Activated CD4-positive, CD25-positive, alpha-beta regulatory T cell treated with anti-CD3 and anti-CD28 coated beads, Interleukin-2, amount 50 U/mL, for 24 hours (primary cell): ENCODE measurements around the gene ZMIZ1.
"Not testable (repeated sequence)": the region's sequence is repeated elsewhere in the genome, so short reads cannot be mapped to it uniquely, and the experiment has no call there.

Source experiments
- ATAC-seq, 2 donors: fragments of 150-1000 bp; cut with Tn5 transposase; one replicate each; pipeline ENCODE4 v1.10.0; 2021; ENCODE audit warnings: mild to moderate bottlenecking in 1 of 2, moderate library complexity in 1 of 2

ZMIZ1 gene

DNA sequence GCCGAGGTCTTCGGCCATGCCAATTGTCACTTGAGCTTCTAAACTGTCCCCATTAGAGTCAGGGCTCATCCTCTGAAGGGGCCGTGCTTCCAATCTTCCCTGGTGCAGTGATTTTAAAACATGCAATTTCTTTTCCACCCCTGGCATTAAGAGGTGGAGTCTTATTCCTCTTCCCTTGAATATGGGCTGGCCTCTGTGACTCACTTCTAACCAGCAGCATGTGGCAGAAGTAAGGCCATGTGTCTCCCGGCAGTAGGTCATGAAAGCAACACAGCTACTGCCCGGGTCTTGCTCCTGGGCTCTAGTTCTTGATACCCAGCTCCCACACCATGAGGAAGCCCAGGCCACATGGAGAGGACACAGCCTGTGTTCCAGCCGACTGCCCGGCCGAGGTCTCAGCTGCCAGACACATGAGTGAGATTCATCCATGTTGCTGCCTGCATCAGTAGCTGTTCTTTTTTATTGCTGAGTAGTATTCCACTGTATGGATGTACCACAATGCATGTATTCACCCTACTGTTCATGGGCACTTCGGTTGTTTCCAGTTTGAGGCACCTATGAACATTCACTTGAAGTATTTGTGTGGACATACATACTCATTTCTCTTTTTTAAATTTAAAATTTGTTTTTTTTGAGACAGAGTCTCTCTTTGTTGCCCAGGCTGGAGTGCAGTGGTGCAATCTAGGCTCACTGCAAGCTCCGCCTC lies 264.0 kb downstream of the ZMIZ1 start:
- ATAC-seq, result not testable (repeated sequence)

DNA sequence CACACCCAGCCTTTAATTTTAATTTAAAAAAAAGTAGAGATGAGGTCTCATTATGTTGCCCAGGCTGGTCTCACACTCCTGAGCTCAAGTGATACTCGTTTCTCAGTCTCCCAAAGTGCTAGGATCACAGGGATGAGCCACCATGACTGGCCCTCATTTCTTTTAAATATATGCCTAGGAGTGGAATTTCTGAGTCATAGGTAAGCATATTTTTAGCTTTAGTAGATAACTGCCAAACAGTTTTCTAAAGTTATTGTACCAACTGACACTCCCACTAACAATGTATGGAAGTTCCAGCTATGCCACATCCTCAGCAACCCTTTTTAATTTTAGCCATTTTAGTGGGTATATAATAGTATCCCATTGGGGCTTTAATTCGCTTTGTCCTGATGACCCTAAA lies 264.7 kb downstream of the ZMIZ1 start:
- no peak for ATAC-seq

DNA sequence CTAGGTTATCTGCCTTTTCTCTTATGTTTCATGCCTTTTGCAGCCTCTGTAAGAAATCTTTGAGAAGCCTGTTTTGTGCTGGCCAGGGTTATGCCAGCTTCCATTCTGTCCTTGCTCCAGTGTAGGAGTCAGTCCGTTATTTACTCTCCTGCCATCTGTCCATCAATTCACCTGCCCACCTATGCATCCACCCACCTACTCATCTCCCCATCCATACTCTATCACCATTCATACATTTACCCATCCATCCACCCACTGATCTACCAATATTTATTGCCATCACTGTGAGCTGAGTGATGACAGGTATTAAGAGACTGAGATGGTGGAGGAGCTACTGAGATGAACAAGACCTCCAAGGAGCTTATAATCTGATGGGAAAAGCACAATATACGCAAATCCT lies 265.8 kb downstream of the ZMIZ1 start:
- no peak for ATAC-seq

DNA sequence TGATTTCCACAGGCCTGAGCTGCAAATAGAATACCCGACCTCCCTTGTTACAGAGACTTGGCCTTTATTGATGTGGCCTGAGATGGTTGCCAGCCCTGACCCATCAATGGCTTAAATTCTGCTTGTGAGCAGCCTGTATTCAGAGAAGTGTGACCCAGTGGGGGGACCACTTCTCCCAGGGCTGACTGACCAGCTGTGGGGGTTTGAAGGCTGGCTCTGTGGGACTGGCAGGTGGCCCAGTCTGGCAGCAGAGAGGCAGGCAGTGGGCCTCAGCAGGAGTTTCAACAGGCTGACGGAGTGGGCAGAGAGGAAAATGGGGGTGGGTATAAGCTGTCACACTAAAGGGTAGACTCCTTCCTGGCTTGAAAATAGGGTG lies 266.3 kb downstream of the ZMIZ1 start:
- ATAC-seq, result no peak

DNA sequence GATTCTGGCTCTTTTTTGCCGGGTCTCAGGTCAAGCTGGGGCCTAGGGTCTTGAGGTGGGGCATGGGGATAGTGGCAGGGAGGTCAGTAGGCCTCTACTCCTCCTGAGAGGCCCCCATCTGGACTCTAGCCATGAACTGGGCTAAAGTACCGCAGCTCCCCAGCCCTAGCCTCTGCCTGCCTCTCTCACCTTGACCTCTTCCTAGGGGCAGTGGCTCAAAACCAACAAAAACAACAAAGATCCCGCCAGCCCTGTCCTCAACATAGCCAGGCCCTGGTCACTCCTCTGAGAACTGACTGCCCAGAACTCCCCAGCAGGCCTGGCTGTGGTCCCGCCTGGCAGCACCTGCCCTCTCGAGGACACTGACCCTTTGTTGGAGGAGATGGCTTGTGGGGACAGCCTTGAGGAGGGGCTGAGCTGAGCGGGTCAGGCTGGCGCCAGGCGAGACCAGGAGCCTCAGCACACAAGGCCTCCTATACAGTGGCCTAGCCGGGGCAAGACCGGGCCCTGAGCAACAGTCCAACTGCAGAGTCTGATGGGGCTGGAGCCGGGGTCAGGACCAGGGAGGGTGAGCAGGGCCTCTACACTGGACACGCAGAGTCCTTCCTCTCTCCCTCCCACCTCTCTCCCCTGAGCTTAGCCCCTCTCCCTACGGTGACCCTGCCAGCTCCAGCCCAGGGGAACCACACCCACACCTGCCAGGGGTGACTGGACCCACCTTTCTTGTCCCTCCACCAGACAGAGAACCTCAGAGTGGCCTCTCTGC lies 266.9 kb downstream of the ZMIZ1 start:
- no peak for ATAC-seq

DNA sequence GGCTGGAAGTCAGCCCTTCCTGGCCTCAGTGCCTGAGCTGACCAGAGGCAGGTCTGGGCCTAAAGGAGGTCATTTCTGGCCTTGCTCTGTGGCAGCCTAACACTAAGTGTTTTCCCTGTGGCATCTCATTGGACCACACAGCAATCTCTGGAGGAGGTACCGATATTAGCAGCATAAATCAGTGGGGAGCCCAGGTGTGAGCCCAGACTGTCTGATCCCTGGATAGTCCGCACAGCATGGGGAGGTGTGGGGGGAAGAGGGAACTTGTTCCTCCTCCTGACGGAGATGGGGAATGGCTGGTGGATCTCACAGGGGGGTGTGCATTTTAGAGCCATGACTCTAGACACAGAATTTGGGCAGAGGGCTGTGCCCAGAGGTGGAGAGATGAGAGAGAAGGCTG lies 267.5 kb downstream of the ZMIZ1 start:
- no peak for ATAC-seq

DNA sequence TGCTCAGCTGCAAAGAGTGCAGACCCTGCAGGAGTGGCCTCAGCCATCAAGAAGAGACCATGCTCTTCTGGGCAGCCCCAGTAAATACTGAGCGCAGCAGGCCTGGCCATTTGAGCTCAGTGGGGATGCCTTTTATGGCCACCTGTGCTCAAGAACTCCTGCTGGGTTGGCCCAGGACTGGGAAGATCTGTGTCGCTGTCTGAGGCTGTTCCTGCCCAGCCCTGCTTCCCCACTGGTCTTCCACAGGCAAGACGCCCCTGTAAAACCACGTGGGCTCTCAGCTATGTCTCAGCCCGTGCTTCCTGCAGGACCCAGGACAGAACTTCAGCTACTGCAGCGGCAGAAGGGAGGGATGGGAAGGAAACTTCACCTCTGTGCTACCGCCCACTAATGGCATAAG lies 268.0 kb downstream of the ZMIZ1 start:
- no peak for ATAC-seq

DNA sequence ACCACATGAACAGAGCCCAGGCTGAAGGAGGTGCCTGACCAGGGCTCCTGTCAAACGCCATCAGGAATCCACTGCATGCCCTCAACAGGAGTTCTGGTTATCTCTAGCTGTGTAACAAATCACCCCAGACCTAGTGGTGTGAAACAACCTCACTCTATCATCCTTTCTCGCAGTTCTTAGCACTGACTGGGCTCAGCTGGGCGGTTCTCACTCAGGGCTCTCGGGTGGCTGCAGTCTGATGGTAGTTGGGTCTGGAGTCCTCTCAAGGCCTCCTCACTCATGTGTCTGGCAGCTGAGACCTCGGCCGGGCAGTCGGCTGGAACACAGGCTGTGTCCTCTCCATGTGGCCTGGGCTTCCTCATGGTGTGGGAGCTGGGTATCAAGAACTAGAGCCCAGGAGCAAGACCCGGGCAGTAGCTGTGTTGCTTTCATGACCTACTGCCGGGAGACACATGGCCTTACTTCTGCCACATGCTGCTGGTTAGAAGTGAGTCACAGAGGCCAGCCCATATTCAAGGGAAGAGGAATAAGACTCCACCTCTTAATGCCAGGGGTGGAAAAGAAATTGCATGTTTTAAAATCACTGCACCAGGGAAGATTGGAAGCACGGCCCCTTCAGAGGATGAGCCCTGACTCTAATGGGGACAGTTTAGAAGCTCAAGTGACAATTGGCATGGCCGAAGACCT lies 269.2 kb downstream of the ZMIZ1 start:
- ATAC-seq, result not testable (repeated sequence)

DNA sequence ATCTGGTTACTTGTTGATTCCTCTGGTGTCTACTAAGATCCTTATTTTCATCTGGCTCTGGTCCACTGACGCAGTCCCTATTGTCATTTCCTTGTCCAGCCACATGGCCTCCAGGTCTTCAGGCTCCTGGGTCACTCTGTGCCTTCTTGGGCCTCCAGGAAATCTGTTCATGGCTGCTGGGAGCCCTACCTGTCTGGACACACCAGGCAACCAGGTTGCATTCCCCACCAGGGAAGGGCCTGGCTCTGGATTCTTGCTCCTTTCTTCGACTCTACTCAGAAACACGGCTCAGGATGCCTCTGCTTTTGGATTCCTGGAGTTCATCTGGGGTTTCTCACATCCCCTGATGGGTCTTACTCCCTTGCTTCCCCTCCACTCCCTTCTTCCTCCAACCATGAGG lies 270.5 kb downstream of the ZMIZ1 start:
- ATAC-seq, result no peak

DNA sequence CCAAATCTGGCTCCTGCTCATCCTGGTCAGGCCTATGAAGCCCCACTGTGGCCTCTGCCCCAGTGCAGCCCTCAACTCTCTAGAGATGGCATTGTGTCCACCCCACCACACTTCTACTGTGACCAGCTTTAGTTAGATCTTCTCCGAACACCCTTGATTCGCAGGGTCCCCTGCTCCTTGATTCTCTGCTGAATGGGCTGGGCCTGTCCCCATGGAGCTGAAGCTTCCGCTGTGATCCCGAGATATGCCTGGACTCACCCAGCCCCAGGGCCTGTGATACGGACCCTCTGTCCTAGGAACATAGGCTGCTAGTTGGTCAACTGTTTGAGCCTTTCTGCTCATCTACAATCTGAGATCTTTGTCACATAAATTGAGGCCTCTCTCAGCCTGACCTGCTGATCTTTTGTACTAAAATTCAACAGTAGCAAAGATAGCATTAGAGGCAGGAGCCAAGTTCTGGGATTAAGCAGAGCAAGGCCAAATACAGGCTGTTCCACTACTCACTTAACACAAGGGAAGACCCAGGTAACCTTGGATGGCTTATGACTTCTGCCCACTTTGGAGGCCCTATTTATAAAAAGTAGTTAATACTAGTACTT lies 272.0 kb downstream of the ZMIZ1 start:
- ATAC-seq, result no peak

DNA sequence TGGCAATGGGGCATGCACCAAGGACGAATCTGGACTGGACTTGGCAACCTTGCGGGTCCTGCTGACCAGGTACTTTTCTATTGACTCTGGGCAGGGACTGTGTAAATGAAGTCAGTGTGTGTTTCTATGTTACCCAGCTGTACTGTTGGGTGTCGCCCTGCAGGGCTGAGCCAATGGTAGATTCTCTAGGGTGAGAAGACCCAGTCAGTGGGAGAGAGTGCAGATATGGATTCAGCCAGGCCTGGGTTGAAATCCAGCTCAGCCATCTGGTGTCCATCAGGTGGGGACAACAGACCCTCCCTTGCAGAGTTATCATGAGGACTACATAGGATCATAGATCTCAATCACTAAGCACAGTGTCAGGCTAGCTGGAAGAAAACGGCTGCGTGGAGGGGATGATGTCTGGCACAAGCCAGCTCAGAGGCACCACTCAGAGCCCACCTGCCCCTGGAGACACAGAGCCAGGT lies 273.6 kb downstream of the ZMIZ1 start:
- no peak for ATAC-seq

DNA sequence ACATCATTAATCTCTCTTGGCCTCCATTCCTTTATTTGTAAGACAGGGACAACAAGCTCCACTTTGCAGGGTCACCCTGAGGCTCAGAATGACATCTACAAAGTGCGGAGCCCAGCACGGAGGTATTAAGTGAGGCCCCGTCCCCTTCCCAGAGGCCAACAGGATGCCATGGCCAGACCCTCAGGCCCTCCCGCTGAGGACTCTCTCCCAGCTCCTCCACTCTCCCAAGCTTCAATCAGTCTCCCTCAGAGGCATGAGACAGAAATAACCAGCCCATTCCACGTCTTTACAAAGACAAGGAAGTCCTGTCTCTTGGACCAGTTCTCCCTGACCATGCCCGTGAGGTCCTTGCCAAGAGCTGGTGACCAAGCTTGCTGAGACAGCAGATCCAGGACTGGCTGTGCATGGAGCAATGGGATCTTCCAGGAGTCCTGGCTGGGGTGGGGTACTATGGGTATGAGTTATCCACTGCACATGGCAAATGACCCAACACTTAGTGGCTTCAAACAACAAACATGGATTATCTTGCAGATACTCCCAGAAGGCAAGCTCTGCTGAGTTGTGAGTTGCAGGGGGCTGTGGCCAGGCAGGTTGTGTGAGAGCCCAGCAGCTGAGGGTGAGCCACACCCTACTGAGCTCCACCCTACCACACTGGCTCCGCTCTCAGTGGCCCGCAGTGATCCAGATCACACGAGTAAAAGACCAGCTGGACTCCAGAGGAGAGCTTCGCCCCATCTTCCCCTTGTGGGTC lies 274.2 kb downstream of the ZMIZ1 start:
- no peak for ATAC-seq

DNA sequence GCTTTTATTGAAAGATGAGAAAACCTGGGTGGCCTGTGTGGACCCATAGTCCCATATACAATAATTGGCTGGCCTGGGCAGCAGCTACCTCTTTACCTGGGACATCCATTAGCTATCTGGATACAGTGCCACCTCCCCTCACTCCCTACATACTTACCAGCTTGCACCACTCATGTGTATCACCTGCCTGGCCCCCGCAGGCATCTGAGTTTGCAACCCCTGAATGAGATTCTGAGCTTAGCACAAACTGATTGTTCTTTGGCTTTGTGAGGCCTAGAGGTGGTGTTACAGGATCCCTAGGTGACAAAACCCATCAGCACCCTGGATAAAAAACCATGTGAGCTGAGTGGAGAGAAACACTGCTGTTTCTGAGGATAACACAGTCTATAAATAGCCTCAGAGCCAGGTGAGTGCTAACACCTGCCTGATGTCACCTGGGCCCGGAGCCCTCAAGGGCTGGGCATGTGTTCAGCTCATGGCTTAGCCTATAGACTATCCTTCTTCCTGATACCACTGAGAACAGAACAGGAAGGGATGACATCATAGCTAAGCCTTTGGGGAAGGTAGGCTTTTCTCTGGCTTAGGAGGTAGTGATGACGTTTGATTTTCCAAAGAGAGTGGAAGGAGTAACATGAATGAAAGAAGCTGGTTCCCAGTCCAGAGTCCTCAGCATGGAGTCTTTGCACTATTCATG lies 275.9 kb downstream of the ZMIZ1 start:
- ATAC-seq, result no peak

DNA sequence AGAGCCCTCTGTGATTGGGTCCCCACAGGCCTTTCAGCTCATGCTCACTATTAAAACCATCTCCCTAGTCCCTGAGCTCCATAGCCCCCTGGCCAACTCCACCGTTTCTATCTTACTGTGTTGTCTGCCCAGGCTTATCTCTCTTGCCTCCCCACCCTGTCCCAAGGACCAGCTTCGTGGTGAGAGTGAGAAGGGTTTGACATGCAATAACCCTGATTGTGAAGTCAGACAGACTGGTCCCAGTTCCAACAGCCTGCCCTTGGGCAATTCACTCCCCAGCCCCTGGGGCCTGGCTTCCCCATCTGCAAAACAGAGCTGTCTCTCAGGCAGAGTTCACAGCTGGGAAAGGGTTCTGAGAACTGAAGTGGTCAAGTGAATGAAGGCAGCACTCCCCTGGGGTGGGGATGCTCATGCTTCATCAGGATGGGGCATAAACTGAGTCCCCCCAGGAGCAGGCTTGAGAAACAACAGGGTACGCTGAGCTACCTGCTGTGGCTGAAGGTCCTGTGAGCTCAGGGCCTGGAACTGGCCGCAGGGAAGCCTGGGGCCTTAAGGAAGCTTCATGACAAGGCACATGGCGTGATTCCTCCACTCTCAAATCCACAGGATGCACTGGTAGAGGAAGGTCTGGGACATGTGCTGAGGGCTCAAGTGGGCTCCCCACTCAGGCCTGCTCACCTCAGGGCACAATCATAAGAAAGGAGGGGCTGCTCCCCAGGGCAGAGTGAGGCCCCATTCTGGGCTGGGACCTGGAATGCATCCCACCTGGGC lies 276.7 kb downstream of the ZMIZ1 start:
- no peak for ATAC-seq

DNA sequence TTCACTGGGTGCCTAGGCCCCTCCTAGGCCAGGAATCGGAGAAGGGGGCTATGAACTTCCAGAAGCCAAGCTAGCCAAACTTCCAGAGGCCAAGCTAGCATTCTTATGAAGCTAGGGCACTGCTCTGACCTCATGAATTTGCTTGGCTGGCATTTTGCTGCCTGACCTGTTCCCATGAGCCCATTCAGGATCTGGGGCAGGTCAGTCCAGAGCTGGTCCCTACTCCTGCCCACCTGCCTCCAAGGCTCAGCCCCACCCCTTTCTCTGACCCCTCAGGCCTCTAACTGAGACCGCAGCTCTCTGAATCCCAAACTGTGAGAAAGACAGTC lies 277.2 kb downstream of the ZMIZ1 start:
- no peak for ATAC-seq

DNA sequence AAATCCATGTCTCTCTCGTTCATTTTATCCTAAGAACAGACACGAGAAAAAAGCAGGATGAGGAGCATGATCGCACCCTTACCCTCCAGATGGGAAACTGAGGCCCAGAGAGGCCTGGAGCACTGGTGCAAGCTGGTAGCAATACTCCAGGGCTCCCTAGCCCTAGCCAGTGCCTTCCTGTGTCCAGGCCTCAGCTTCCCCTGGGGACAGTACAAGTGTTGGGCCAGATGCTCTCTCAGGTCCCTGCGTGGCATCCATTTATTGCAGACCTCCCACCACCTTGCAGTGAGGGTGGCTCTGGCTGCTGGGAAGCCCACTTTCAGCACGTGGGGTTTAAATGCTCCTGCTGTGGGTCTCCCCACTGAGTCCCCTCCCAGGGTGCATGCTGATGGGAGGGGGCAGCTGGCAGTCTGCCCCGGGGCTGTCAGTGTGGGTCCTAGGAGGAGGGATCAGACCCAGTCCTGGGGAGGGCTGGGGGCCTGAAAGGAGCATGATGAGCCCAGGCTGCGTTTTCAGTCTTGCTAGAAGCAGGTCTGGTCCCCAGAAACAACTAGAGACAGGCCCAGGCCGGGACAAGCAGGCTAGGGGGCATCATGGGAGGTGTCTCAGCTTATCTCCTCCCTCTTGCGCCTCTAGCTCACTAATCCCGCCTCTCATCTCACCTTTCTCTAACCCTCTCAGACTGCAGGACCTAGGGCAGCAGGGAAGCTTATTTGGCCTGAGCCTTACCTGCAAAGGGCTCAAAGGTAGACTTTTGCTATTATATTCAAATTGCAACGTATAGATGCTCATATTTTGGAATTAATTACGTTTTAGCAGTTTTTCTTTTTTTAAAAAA lies 277.8 kb downstream of the ZMIZ1 start:
- ATAC-seq, result no peak

DNA sequence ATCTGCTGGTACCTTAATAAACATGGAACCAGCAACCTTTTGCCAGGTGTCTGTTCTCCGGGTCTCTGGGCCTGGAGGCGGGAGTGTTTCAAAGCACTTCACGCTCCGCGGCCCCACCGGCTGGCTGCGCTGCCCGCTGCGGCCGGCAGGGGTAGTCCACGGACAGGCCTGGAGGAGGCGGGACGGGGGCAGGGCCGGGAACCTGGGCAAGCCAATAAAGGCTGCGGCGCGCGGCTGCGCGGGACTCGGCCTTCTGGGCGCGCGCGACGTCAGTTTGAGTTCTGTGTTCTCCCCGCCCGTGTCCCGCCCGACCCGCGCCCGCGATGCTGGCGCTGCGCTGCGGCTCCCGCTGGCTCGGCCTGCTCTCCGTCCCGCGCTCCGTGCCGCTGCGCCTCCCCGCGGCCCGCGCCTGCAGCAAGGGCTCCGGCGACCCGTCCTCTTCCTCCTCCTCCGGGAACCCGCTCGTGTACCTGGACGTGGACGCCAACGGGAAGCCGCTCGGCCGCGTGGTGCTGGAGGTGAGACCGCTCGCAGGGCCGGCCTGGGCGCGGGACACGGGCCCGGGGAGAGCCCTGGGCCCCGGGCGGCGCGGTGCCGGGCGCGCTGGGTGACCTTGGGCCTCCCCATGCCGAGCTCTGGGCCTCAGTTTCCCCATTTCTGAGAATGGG lies 278.6 kb downstream of the ZMIZ1 start, which contains the start of gene PPIF:
Gene PPIF, plus strand, starts transcription at position 244 of the 668 bp plus-strand sequence. Its CDS starts 80 bp downstream, at position 324.
- ATAC-seq, result peak; percentile 90 to 91

DNA sequence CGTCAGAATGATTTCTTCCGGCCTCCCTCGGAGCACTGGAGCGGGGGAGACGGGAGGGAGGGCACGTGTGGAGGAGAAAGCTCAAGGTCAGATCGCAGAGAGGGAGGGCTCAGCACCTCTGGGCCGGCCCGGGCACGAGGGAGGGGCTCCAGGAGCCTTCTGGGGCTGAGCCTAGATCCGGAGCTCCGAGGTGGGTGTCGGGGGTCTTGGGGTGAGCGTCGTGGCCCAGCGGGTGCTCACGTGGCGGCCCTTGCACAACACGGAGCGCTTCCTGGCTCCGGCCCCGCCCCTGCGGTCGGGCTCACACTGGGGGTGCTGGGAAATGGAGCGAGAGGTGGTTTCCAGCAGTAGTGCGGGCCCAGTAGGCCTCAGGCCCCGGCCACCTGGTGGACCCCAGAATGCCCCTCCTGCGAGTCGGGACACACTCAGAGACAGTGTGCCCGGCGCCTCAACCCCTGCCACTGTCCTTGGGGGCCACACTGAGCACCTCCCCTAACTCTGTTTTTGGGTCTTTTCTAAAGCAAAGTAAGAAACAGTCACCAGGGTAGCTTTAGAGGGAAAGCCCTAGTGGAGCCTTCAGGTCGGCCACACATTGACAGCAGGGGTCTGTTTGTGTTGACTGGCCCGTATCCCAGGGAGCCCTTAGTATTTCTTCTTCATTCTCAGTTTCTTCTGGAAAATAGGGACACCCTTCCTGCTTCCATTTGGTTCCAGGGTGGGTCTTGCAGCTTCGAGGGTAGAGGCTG lies 279.3 kb downstream of the ZMIZ1 start:
- peak; percentile 71 for ATAC-seq

DNA sequence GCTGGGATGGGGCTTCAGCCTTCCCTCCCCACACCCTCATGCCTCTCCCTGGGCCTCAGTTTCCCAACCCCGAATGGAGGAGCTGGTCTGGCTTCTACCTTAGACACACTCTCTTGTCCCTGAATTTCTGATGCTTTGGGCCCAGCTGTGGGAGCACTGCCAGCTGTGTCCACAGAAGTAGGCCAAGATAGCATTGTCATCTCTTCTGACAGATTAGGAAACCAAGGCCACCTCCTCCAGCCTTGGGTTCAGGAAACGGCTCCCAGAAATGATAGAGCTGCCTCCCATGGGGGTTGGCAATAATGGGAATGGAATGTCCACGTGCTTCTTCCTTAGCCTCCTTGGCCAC lies 279.8 kb downstream of the ZMIZ1 start:
- ATAC-seq, result no peak
